A549 (cell line): Measurements from ENCODE around the gene VN1R2. TPM values are rescaled to one million over a fixed set of nuclear protein-coding genes. Genes with fewer than 3 reads are reported as not detected.
"Not testable (repeated sequence)": the region's sequence is repeated elsewhere in the genome, so short reads cannot be mapped to it uniquely, and the experiment has no call there.

ENCODE experiments used
- ATAC-seq, 2 experiments: fragments of 200-7000 bp in 1 of 2; fragments of >200 bp in 1 of 2; cut with Nextera tagmentation in 1 of 2; cut with Tn5 transposase in 1 of 2; 3 replicates each; pipeline versions ENCODE4 v1.8.0 to v1.9.1; 2018 to 2020; ENCODE audit warnings: mild to moderate bottlenecking in 1 of 2, moderate library complexity in 1 of 2
- CTCF ChIA-PET: fragments of 300-600 bp; sonication (Branson Sonifier 250); formaldehyde crosslinking; extraction: SDS; loops from one replicate; lab custom pipeline; 2021; ENCODE audit warnings: antibody characterized with exemption, inconsistent platforms; lab: Yijun Ruan, JAX
- POLR2A ChIA-PET: fragments of 350-600 bp; formaldehyde crosslinking; extraction: SDS; loops from one replicate; lab custom pipeline; 2021; ENCODE audit warnings: antibody characterized with exemption, inconsistent platforms; lab: Yijun Ruan, JAX
- DNase-seq, 2 experiments: peaks; one replicate each; pipeline versions ENCODE4 v3.0.0 to v3.0.0-alpha.2; 2011 to 2016; ENCODE audit warnings: low read depth in 1 of 2, low spot score in 1 of 2
- FAIRE-seq: peaks from 2 replicates; lab custom pipeline; 2011; peaks lifted over from hg19 to GRCh38; lab: Jason Lieb, UNC
- H3K27ac ChIP-seq, 2 experiments: fragments of >200 bp; sonication (Bioruptor Twin); formaldehyde crosslinking; 3 replicates each; pipeline ENCODE4 v1.5.1; 2016 to 2017
- H3K4me1 ChIP-seq: fragments of >200 bp; sonication (Bioruptor Twin); formaldehyde crosslinking; 3 replicates; pipeline ENCODE4 v1.6.1; 2016
- H3K4me2 ChIP-seq: fragments of >200 bp; sonication (Bioruptor Twin); formaldehyde crosslinking; 3 replicates; pipeline ENCODE4 v1.6.1; 2016
- H3K4me3 ChIP-seq: fragments of >200 bp; sonication (Bioruptor Twin); formaldehyde crosslinking; 3 replicates; pipeline ENCODE4 v1.5.1; 2016
- H3K9me3 ChIP-seq: fragments of >200 bp; sonication (Bioruptor Twin); formaldehyde crosslinking; 3 replicates; pipeline ENCODE4 v1.6.1; 2016
- BCL3 ChIP-seq: fragments of >200 bp; sonication (Bioruptor Twin); formaldehyde crosslinking; IDR thresholded peaks from 3 replicates; pipeline ENCODE4 v1.6.1; 2016
- BHLHE40 ChIP-seq: IDR thresholded peaks from 2 replicates; pipeline ENCODE4 v1.6.1; 2012; ENCODE audit warnings: low read depth, low read length, inconsistent platforms
- CBX2 ChIP-seq: fragments of 200-600 bp; sonication (generic); IDR thresholded peaks from 2 replicates; pipeline ENCODE4 v1.6.1; 2016; ENCODE audit warnings: low read depth, mild to moderate bottlenecking, borderline replicate concordance
- CBX8 ChIP-seq: fragments of 200-600 bp; sonication (generic); IDR thresholded peaks from 2 replicates; pipeline ENCODE4 v1.6.1; 2016
- CEBPB ChIP-seq, 2 experiments: fragments of >200 bp in 1 of 2; sonication (Bioruptor Twin) in 1 of 2; formaldehyde crosslinking in 1 of 2; IDR thresholded peaks; 2 replicates each; pipeline ENCODE4 v1.6.1; 2012 to 2016
- CHD2 ChIP-seq: fragments of 150-350 bp; IDR thresholded peaks from 2 replicates; pipeline ENCODE4 v1.6.1; 2014; ENCODE audit warnings: low read length; ENCODE audit not compliant: partially characterized antibody
- CTCF ChIP-seq: fragments of >200 bp; sonication (Bioruptor Twin); formaldehyde crosslinking; IDR thresholded peaks from 3 replicates; pipeline ENCODE4 v1.5.1; 2016
- E2F6 ChIP-seq: IDR thresholded peaks from 2 replicates; pipeline ENCODE4 v1.6.1; 2012; ENCODE audit warnings: low read depth, borderline replicate concordance
- EHF ChIP-seq: fragments of 250-450 bp; sonication (Bioruptor Pico); IDR thresholded peaks from 2 replicates; pipeline ENCODE4 v1.5.0; 2020; ENCODE audit warnings: mild to moderate bottlenecking
- EP300 ChIP-seq, 2 experiments: fragments of >200 bp; sonication (Bioruptor Twin); formaldehyde crosslinking; IDR thresholded peaks; 2 replicates in 1 of 2; 3 replicates in 1 of 2; pipeline ENCODE4 v1.6.1; 2016 to 2017
- FOSB ChIP-seq: fragments of 250-450 bp; sonication (Bioruptor Pico); IDR thresholded peaks from 2 replicates; pipeline ENCODE4 v1.5.0; 2020; ENCODE audit warnings: mild to moderate bottlenecking, moderate library complexity
- FOXS1 ChIP-seq: fragments of 250-450 bp; sonication (Bioruptor Pico); IDR thresholded peaks from 2 replicates; pipeline ENCODE4 v1.5.0; 2020; ENCODE audit warnings: mild to moderate bottlenecking, moderate library complexity
- HOXB5 ChIP-seq: fragments of 250-450 bp; sonication (Bioruptor Pico); IDR thresholded peaks from 2 replicates; pipeline ENCODE4 v1.5.0; 2020; ENCODE audit warnings: mild to moderate bottlenecking, moderate library complexity
- KDM5A ChIP-seq: fragments of 200-600 bp; sonication (generic); IDR thresholded peaks from 2 replicates; pipeline ENCODE4 v1.6.1; 2016; ENCODE audit warnings: antibody characterized with exemption, mild to moderate bottlenecking
- MAZ ChIP-seq: fragments of 150-350 bp; IDR thresholded peaks from 2 replicates; pipeline ENCODE4 v1.6.1; 2014; ENCODE audit warnings: antibody characterized with exemption, low read depth, low read length, borderline replicate concordance
- NFE2L2 ChIP-seq: fragments of 150-350 bp; conservative IDR thresholded peaks from 2 replicates; pipeline ENCODE4 v1.6.1; 2014; ENCODE audit warnings: low read length
- PBX3 ChIP-seq: IDR thresholded peaks from 2 replicates; pipeline ENCODE4 v1.6.1; 2012
- POLR2AphosphoS2 ChIP-seq: conservative IDR thresholded peaks from 2 replicates; pipeline ENCODE4 v1.6.1; 2012; ENCODE audit warnings: low read length, improper control_type of control experiment, inconsistent platforms
- RAD21 ChIP-seq, 2 experiments: fragments of >200 bp in 1 of 2; sonication (Bioruptor Twin) in 1 of 2; formaldehyde crosslinking in 1 of 2; IDR thresholded peaks in 1 of 2; conservative IDR thresholded peaks in 1 of 2; 2 replicates in 1 of 2; 3 replicates in 1 of 2; pipeline ENCODE4 v1.6.1; 2012 to 2018; ENCODE audit warnings: inconsistent platforms in 1 of 2
- RARB ChIP-seq: fragments of 250-450 bp; sonication (Bioruptor Pico); IDR thresholded peaks from 2 replicates; pipeline ENCODE4 v1.8.0; 2021; ENCODE audit warnings: mild to moderate bottlenecking, moderate library complexity
- SREBF2 ChIP-seq: fragments of 450-650 bp; IDR thresholded peaks from 2 replicates; pipeline ENCODE4 v1.6.1; 2014; ENCODE audit warnings: mild to moderate bottlenecking, moderate library complexity
- ZC3H11A ChIP-seq: fragments of 450-650 bp; IDR thresholded peaks from 2 replicates; pipeline ENCODE4 v1.6.1; 2014; ENCODE audit warnings: antibody characterized with exemption, mild to moderate bottlenecking
- ZFP36 ChIP-seq: fragments of 450-650 bp; IDR thresholded peaks from 2 replicates; pipeline ENCODE4 v1.6.1; 2014; ENCODE audit warnings: borderline replicate concordance; ENCODE audit not compliant: partially characterized antibody
- ZSCAN20 ChIP-seq: fragments of 250-450 bp; sonication (Bioruptor Pico); IDR thresholded peaks from 2 replicates; pipeline ENCODE4 v1.8.0; 2022; ENCODE audit warnings: mild to moderate bottlenecking, moderate library complexity
- WGBS: methylation state at CpG from one replicate; pipeline ENCODE4 v1.1.6; 2017; ENCODE audit errors: missing lambda C conversion rate; 5-methylcytosine and 5-hydroxymethylcytosine counted together
- polyA plus RNA-seq, 4 experiments: library from polyadenylated mRNA; depleted of rRNA in 3 of 4; stranded (reverse); fragments of >200 nt; fragmentation: RNase III in 1 of 4; extraction: RNeasy Plus Mini Kit Qiagen cat#74134 plus additional on column Dnase treatment in 1 of 4; gene quantifications; 2 replicates in 3 of 4; 3 replicates in 1 of 4; pipeline ENCODE4 v1.2.3, GENCODE V29; 2011 to 2017
- TF ChIP-seq, protein P1 (sequence below): fragments of 150-350 bp; IDR thresholded peaks from 2 replicates; pipeline ENCODE4 v1.6.1; 2014; ENCODE audit warnings: low read depth, mild to moderate bottlenecking, low read length

VN1R2 gene
- polyA plus RNA-seq, 2 of the 4 experiments (the other 2 are of a cell fraction): not detected

DNA sequence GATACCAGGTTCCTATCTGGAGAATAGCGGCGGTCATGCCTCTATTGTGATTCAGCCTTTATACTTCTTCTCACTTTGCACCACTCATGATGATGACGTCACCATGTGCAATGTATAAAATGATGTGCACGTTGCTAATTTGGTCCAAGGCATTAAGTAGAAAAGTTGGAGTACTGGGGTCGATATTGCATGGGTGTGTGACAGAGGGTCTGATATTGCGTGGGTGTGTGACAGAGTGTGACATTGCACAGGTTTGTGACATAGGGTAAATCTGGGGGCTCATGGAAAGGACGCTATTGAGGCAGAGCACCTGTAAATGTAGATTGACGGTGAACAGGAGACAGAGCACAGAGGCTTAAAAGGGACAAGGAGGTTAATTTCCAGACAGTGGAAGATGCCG is 14.0 kb downstream of the VN1R2 start:
- DNase-seq (no peak), FAIRE-seq (no peak), ATAC-seq (no peak)
- ChIA-PET POLR2A (no interaction called here), CTCF (no interaction called here)
- TF ChIP-seq EHF (CRISPR knock-in tag) (no peak), MAZ (no peak), BCL3 (no peak), POLR2AphosphoS2 (no peak), BHLHE40 (no peak), E2F6 (no peak), CTCF (no peak)
- WGBS: 30% methylated on average over 9 of the region's 9 CpGs
- Histone ChIP-seq H3K4me1 (no peaks in the 10 kb centered on the region), H3K27ac (no peak overlapping the region), H3K4me2 (no peak overlapping the region), H3K9me3 (peaks cover 27% of the 10 kb centered on the region), H3K4me3 (no peak overlapping the region)

DNA sequence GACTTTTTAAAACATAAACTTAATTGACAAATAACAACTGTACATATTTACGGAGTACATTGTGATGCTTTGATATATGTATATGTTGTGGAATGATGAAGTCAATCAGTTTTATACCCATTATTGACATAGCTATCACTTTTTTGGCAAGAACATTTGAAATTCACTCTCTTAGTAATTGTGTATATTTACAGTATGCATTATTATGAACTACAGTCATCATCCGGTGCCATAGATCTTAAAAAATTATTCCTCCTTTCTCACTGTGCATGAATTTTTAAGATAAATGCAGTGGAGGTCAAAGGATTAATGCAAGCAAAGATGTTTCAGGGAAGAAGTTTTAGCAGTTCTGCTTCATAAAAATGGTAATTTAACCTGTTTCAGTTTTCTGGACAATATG is 17.4 kb downstream of the VN1R2 start:
- no peak for DNase-seq
- no peak overlapping the region for H3K27ac ChIP-seq
- peak; percentile 63 for FAIRE-seq
- TF ChIP-seq FOXS1 (CRISPR knock-in tag) (no peak), KDM5A (no peak), ZFP36 (no peak), ZSCAN20 (CRISPR knock-in tag) (no peak), EP300 (IDR thresholded peaks at IDR 0.05) (no peak), MAZ (no peak), NFE2L2 (no peak), CBX2 (no peak), CTCF (no peak), CHD2 (no peak), HOXB5 (CRISPR knock-in tag) (no peak), FOSB (CRISPR knock-in tag) (no peak), RARB (CRISPR knock-in tag) (no peak), SREBF2 (no peak), ZC3H11A (no peak), CBX8 (no peak), PBX3 (no peak), RAD21 (conservative IDR thresholded peaks at IDR 0.05 in 1 of 2, IDR thresholded peaks at IDR 0.05 in 1 of 2) (no peak), CEBPB (IDR thresholded peaks at IDR 0.05) (no peak)
- TF ChIP-seq, protein P1, sequence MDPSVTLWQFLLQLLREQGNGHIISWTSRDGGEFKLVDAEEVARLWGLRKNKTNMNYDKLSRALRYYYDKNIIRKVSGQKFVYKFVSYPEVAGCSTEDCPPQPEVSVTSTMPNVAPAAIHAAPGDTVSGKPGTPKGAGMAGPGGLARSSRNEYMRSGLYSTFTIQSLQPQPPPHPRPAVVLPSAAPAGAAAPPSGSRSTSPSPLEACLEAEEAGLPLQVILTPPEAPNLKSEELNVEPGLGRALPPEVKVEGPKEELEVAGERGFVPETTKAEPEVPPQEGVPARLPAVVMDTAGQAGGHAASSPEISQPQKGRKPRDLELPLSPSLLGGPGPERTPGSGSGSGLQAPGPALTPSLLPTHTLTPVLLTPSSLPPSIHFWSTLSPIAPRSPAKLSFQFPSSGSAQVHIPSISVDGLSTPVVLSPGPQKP: no peak
- no peak overlapping the region for H3K4me2 ChIP-seq
- peaks cover 26% of the 10 kb centered on the region for H3K9me3 ChIP-seq
- H3K4me1 ChIP-seq: no peaks in the 10 kb centered on the region
- WGBS: 80% methylated on average over 2 of the region's 2 CpGs
- POLR2A ChIA-PET: no interaction called here
- H3K4me3 ChIP-seq: no peak overlapping the region
- CTCF ChIA-PET: no interaction called here
- no peak for ATAC-seq

DNA sequence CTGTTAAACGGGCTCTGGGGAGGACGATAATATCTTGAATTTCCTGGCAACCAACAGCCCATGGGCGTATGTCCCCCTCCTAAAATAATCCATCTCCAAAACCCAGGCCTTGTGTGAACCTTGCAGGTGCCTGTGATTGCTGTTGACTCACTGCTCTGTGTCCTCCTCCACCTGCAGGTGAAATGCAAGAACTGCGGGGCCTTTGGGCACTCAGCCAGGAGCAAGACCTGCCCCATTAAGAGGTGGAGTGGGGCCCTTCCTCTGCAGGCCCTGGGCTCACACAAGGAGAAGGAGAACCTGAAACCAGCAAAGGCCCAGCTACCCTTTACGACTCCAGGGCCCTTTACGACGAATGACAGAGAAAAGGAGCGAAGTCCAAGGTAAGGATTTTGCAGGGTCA is 23.9 kb downstream of the VN1R2 start:
- not testable (repeated sequence) for ATAC-seq, FAIRE-seq
- no CpG with 5 or more reads among the region's 8 CpGs for WGBS

More for the DNA sequence above, 23.9 kb downstream of the VN1R2 start:
- POLR2A ChIA-PET, H3K4me1 ChIP-seq, H3K4me2 ChIP-seq, CTCF ChIA-PET, H3K27ac ChIP-seq, H3K9me3 ChIP-seq, H3K4me3 ChIP-seq, DNase-seq: not testable (repeated sequence)
